Vagina (tissue), 2 donors: Measurements from ENCODE around the gene GRIK4. TPM values are rescaled to one million over a fixed set of nuclear protein-coding genes. Genes with fewer than 3 reads are reported as not detected.

Experiments used
- DNase-seq, 2 donors: peaks; one replicate each; pipeline ENCODE4 v3.0.0-alpha.2; 2017; ENCODE audit errors: extremely low spot score in 2 of 2
- H3K27ac ChIP-seq: fragments of 200-600 bp; sonication (generic); one replicate; pipeline ENCODE4 v1.5.1; 2019
- H3K27me3 ChIP-seq: fragments of 200-600 bp; sonication (generic); one replicate; pipeline ENCODE4 v1.5.1; 2019
- H3K36me3 ChIP-seq, 2 donors: fragments of 200-600 bp; sonication (generic); one replicate each; pipeline ENCODE4 v1.5.1; 2017 to 2019
- H3K4me1 ChIP-seq: fragments of 200-600 bp; sonication (generic); one replicate; pipeline ENCODE4 v1.5.1; 2019
- H3K4me3 ChIP-seq, 2 donors: fragments of 200-600 bp; sonication (generic); 1 replicate in 1 of 2; 2 replicates in 1 of 2; pipeline ENCODE4 v1.5.1; 2016 to 2019
- H3K9me3 ChIP-seq: fragments of 200-600 bp; sonication (generic); one replicate; pipeline ENCODE4 v1.5.1; 2019
- CTCF ChIP-seq, 3 experiments: fragments of 450-650 bp in 2 of 3; fragments of 200-600 bp in 1 of 3; sonication (generic) in 1 of 3; IDR thresholded peaks; one replicate each; pipeline ENCODE4 v1.5.1; 2017 to 2019; ENCODE audit warnings: antibody characterized with exemption in 3 of 3, mild to moderate bottlenecking in 2 of 3, moderate library complexity in 2 of 3
- POLR2A ChIP-seq, 2 donors: fragments of 450-650 bp; IDR thresholded peaks; one replicate each; pipeline ENCODE4 v1.6.1; 2017; ENCODE audit warnings: antibody characterized with exemption in 2 of 2, mild to moderate bottlenecking in 2 of 2, moderate library complexity in 2 of 2
- POLR2AphosphoS5 ChIP-seq, 2 donors: sonication (generic); formaldehyde crosslinking; IDR thresholded peaks; one replicate each; pipeline ENCODE4 v1.9.0; 2017; ENCODE audit warnings: antibody characterized with exemption in 2 of 2, mild to moderate bottlenecking in 2 of 2, low read depth in 1 of 2; ENCODE audit not compliant: insufficient read depth in 1 of 2
- intact Hi-C: fragments of 100-400 bp; cut with DNase I; formaldehyde crosslinking; loops from one replicate; pipeline ENCODE4 v1.15.1; 2023
- total RNA-seq: library from RNA; depleted of rRNA; stranded (reverse); fragments of >200 nt; gene quantifications from one replicate; pipeline ENCODE4 v1.2.3, GENCODE V29; 2016

The GRIK4 gene
- total RNA-seq, 1 donor from 2014 or later = 0.25 TPM

- H3K9me3 ChIP-seq = no peaks in the 10 kb centered on the region
- intact Hi-C loops = no loop called here
- peaks cover 5% of the 10 kb centered on the region for H3K4me1 ChIP-seq
- no peak for TF ChIP-seq POLR2AphosphoS5 (IDR thresholded peaks at IDR 0.05; ENCODE audit: insufficient read depth in 1 of 2, low read depth in 1 of 2)
- TF ChIP-seq POLR2A (IDR thresholded peaks at IDR 0.05) = no peak
- TF ChIP-seq CTCF (IDR thresholded peaks at IDR 0.05) = no peak
- H3K27ac ChIP-seq = no peak overlapping the region
- H3K36me3 ChIP-seq = no peaks in the 10 kb centered on the region
- H3K27me3 ChIP-seq = no peaks in the 10 kb centered on the region
- no peak overlapping the region for H3K4me3 ChIP-seq
- DNase-seq = no peak
Measured at GRCh38 chr11:120523196-120523595, 11.6 kb downstream of the GRIK4 start.

- intact Hi-C loops = no loop called here
- H3K27ac ChIP-seq = no peak overlapping the region
- H3K36me3 ChIP-seq = no peaks in the 10 kb centered on the region
- no peak for DNase-seq
- H3K4me3 ChIP-seq = no peak overlapping the region
- H3K27me3 ChIP-seq = no peaks in the 10 kb centered on the region
- no peaks in the 10 kb centered on the region for H3K9me3 ChIP-seq
- TF ChIP-seq POLR2AphosphoS5 (IDR thresholded peaks at IDR 0.05; ENCODE audit: insufficient read depth in 1 of 2, low read depth in 1 of 2) (no peak), CTCF (IDR thresholded peaks at IDR 0.05) (no peak), POLR2A (IDR thresholded peaks at IDR 0.05) (no peak)
- H3K4me1 ChIP-seq = peaks cover 5% of the 10 kb centered on the region
Measured at GRCh38 chr11:120524536-120525085, 13.1 kb downstream of the GRIK4 start.

GRCh38 chr11:120525261-120526171 lies 14.0 kb downstream of the GRIK4 start:
- H3K4me1 ChIP-seq = peaks cover 5% of the 10 kb centered on the region
- no peaks in the 10 kb centered on the region for H3K9me3 ChIP-seq
- intact Hi-C loops = no loop called here
- TF ChIP-seq POLR2AphosphoS5 (IDR thresholded peaks at IDR 0.05; ENCODE audit: insufficient read depth in 1 of 2, low read depth in 1 of 2) (no peak), CTCF (IDR thresholded peaks at IDR 0.05) (no peak), POLR2A (IDR thresholded peaks at IDR 0.05) (no peak)
- H3K27me3 ChIP-seq = no peaks in the 10 kb centered on the region
- H3K36me3 ChIP-seq = no peaks in the 10 kb centered on the region
- H3K4me3 ChIP-seq = no peak overlapping the region
- DNase-seq = no peak
- no peak overlapping the region for H3K27ac ChIP-seq

- Histone ChIP-seq H3K4me1 (peaks cover 5% of the 10 kb centered on the region), H3K9me3 (no peaks in the 10 kb centered on the region), H3K36me3 (no peaks in the 10 kb centered on the region), H3K4me3 (no peak overlapping the region), H3K27me3 (no peaks in the 10 kb centered on the region), H3K27ac (no peak overlapping the region)
- intact Hi-C loops = no loop called here
- no peak for DNase-seq
- TF ChIP-seq POLR2A (IDR thresholded peaks at IDR 0.05) = no peak
- TF ChIP-seq POLR2AphosphoS5 (IDR thresholded peaks at IDR 0.05; ENCODE audit: insufficient read depth in 1 of 2, low read depth in 1 of 2) = no peak
- no peak for TF ChIP-seq CTCF (IDR thresholded peaks at IDR 0.05)
Measured at GRCh38 chr11:120526241-120526640, 14.7 kb downstream of the GRIK4 start.
